Left renal cortex interstitium (tissue), 4 donors: ENCODE measurements around the gene SMU1. TPM values are rescaled to one million over a fixed set of nuclear protein-coding genes. Genes with fewer than 3 reads are reported as not detected.

ENCODE experiments used
- DNase-seq, 4 donors: peaks; one replicate each; pipeline ENCODE4 v3.0.0-alpha.2; 2013; ENCODE audit warnings: low read depth in 4 of 4, low spot score in 2 of 4, missing footprints in 1 of 4
- polyA plus RNA-seq, 4 donors: library from polyadenylated mRNA; unstranded; fragments of 120-200 nt; gene quantifications; one replicate each; pipeline ENCODE4 v1.2.1, GENCODE V29; 2013; ENCODE audit not compliant: insufficient read length in 4 of 4

The SMU1 gene
- polyA plus RNA-seq = 10 to 100 TPM; 22.3 to 29.7 (median 27.2) TPM

GRCh38 chr9:33076046-33077004, at the start of gene SMU1:
Gene SMU1, minus strand, starts transcription at chr9:33076674. Its CDS starts 66 bp downstream, at chr9:33076608.
- DNase-seq = peak; percentile 83 to 97 (median 93)

- no peak for DNase-seq
Observed at GRCh38 chr9:33125461-33125860, 49.0 kb upstream of the SMU1 start.

- DNase-seq = no peak
Observed at GRCh38 chr9:33124751-33125381, 48.4 kb upstream of the SMU1 start.

- no peak for DNase-seq
Observed at GRCh38 chr9:33124046-33124445, 47.6 kb upstream of the SMU1 start.

- no peak for DNase-seq
Observed at GRCh38 chr9:33123407-33124031, 47.0 kb upstream of the SMU1 start.

- no peak for DNase-seq
Observed at GRCh38 chr9:33120620-33121019, 44.1 kb upstream of the SMU1 start.

GRCh38 chr9:33117796-33118195, 41.3 kb upstream of the SMU1 start:
- no peak for DNase-seq

GRCh38 chr9:33117306-33117705, 40.8 kb upstream of the SMU1 start:
- DNase-seq = no peak

GRCh38 chr9:33116860-33117259, 40.4 kb upstream of the SMU1 start:
- DNase-seq = no peak

GRCh38 chr9:33114746-33115145, 38.3 kb upstream of the SMU1 start:
- DNase-seq = no peak

- DNase-seq = no peak
Observed at GRCh38 chr9:33113799-33114547, 37.5 kb upstream of the SMU1 start.

- no peak for DNase-seq
Observed at GRCh38 chr9:33112094-33112493, 35.6 kb upstream of the SMU1 start.

- DNase-seq = no peak
Observed at GRCh38 chr9:33111631-33112030, 35.2 kb upstream of the SMU1 start.

GRCh38 chr9:33110686-33111085, 34.2 kb upstream of the SMU1 start:
- no peak for DNase-seq

GRCh38 chr9:33109850-33110595, 33.5 kb upstream of the SMU1 start:
- no peak for DNase-seq

GRCh38 chr9:33109097-33109496, 32.6 kb upstream of the SMU1 start:
- no peak for DNase-seq

- no peak for DNase-seq
Observed at GRCh38 chr9:33108472-33108871, 32.0 kb upstream of the SMU1 start.

GRCh38 chr9:33107762-33108161, 31.3 kb upstream of the SMU1 start:
- no peak for DNase-seq

GRCh38 chr9:33106827-33107621, 30.6 kb upstream of the SMU1 start:
- peak in 2 of 4 donors; percentile 24 for DNase-seq
